CD4-positive, CD25-positive, alpha-beta regulatory T cell (primary cell): ENCODE data around the gene PIEZO2. TPM values are rescaled to one million over a fixed set of nuclear protein-coding genes. Genes with fewer than 3 reads are reported as not detected.
A peak's percentile ranks its signal among the peaks of the same experiment; 100 is the strongest.

ENCODE experiments used
- ATAC-seq, 2 donors: fragments of 150-1000 bp; cut with Tn5 transposase; one replicate each; pipeline ENCODE4 v1.10.0; 2021; ENCODE audit warnings: low read depth in 2 of 2, moderate number of reproducible peaks in 2 of 2, moderate library complexity in 1 of 2
- DNase-seq, 3 donors: peaks; one replicate each; pipeline versions ENCODE4 v3.0.0 to v3.0.0-alpha.2; 2012 to 2022; ENCODE audit warnings: mixed read lengths in 1 of 3
- H3K27ac ChIP-seq: one replicate; pipeline ENCODE4 v1.7.0; 2013; ENCODE audit warnings: mild to moderate bottlenecking, low read length; ENCODE audit not compliant: insufficient read depth, poor library complexity, severe bottlenecking
- H3K27me3 ChIP-seq: one replicate; pipeline ENCODE4 v1.7.0; 2013; ENCODE audit warnings: low read length; ENCODE audit not compliant: control insufficient read depth, insufficient read depth
- H3K36me3 ChIP-seq: one replicate; pipeline ENCODE4 v1.7.0; 2013; ENCODE audit warnings: mild to moderate bottlenecking, low read length, moderate library complexity; ENCODE audit not compliant: control insufficient read depth, insufficient read depth
- H3K4me1 ChIP-seq: 2 replicates; pipeline ENCODE4 v1.7.0; 2013; ENCODE audit warnings: mild to moderate bottlenecking, low read length; ENCODE audit not compliant: insufficient read depth, control insufficient read depth, poor library complexity, severe bottlenecking
- H3K4me3 ChIP-seq: one replicate; pipeline ENCODE4 v1.7.0; 2013; ENCODE audit warnings: low read depth, mild to moderate bottlenecking, low read length, moderate library complexity
- H3K9me3 ChIP-seq, 2 experiments: 1 replicate in 1 of 2; 2 replicates in 1 of 2; pipeline ENCODE4 v1.7.0; 2013; ENCODE audit warnings: low read length in 2 of 2, mild to moderate bottlenecking in 1 of 2, moderate library complexity in 1 of 2; ENCODE audit not compliant: control insufficient read depth in 2 of 2
- H3K27ac Mint-ChIP-seq, 3 donors: one replicate each; pipeline ENCODE4 v1.8.0; 2020 to 2022; ENCODE audit warnings: mild to moderate bottlenecking in 3 of 3, mixed read lengths in 3 of 3, moderate library complexity in 2 of 3
- H3K27me3 Mint-ChIP-seq: one replicate; pipeline ENCODE4 v1.8.0; 2022; ENCODE audit warnings: mild to moderate bottlenecking, mixed read lengths
- H3K36me3 Mint-ChIP-seq: one replicate; pipeline ENCODE4 v1.8.0; 2020; ENCODE audit warnings: mixed read lengths
- H3K4me1 Mint-ChIP-seq, 4 donors: one replicate each; pipeline ENCODE4 v1.8.0; 2020 to 2022; ENCODE audit warnings: mixed read lengths in 4 of 4, mild to moderate bottlenecking in 1 of 4
- H3K4me3 Mint-ChIP-seq, 4 donors: one replicate each; pipeline ENCODE4 v1.8.0; 2020 to 2022; ENCODE audit warnings: mild to moderate bottlenecking in 4 of 4, mixed read lengths in 4 of 4, moderate library complexity in 3 of 4
- H3K9me3 Mint-ChIP-seq, 7 donors: one replicate each; pipeline ENCODE4 v1.8.0; 2020 to 2022; ENCODE audit warnings: mixed read lengths in 7 of 7, mild to moderate bottlenecking in 3 of 7, moderate library complexity in 2 of 7
- polyA plus RNA-seq, 4 donors: library from polyadenylated mRNA; unstranded; fragments of 300-500 nt; fragmentation: Illumina TruSeq; gene quantifications; one replicate each; pipeline ENCODE4 v1.2.3, GENCODE V29; 2021
- total RNA-seq: library from RNA; stranded (reverse); gene quantifications from one replicate; pipeline ENCODE4 v1.2.3, GENCODE V29; 2022

The PIEZO2 gene
- total and polyA plus RNA-seq, 5 donors from 2014 or later = not detected

- Histone ChIP-seq H3K9me3 (no peaks in the 10 kb centered on the region), H3K27ac (no peak overlapping the region), H3K4me3 (no peak overlapping the region), H3K36me3 (no peaks in the 10 kb centered on the region), H3K4me1 (no peaks in the 10 kb centered on the region), H3K27me3 (peaks cover 2% of the 10 kb centered on the region)
- Mint-ChIP-seq H3K4me1 (no peaks in the 10 kb centered on the region), H3K36me3 (no peaks in the 10 kb centered on the region), H3K9me3 (no peaks in the 10 kb centered on the region), H3K4me3 (no peak overlapping the region), H3K27me3 (peaks cover 5% of the 10 kb centered on the region), H3K27ac (no peak overlapping the region)
- DNase-seq = no peak
- ATAC-seq = no peak
Observed at GRCh38 chr18:11034884-11035283, 114.5 kb downstream of the PIEZO2 start.

- ATAC-seq (no peak), DNase-seq (no peak)
- Mint-ChIP-seq H3K4me3 (no peak overlapping the region), H3K36me3 (no peaks in the 10 kb centered on the region), H3K9me3 (no peaks in the 10 kb centered on the region), H3K27ac (no peak overlapping the region), H3K4me1 (no peaks in the 10 kb centered on the region), H3K27me3 (peaks cover 1% of the 10 kb centered on the region)
- H3K4me3 ChIP-seq = no peak overlapping the region
- H3K4me1 ChIP-seq = no peaks in the 10 kb centered on the region
- no peaks in the 10 kb centered on the region for H3K9me3 ChIP-seq
- H3K27me3 ChIP-seq = no peaks in the 10 kb centered on the region
- no peaks in the 10 kb centered on the region for H3K36me3 ChIP-seq
- H3K27ac ChIP-seq = no peak overlapping the region
Observed at GRCh38 chr18:11033503-11033902, 115.9 kb downstream of the PIEZO2 start.

- H3K36me3 ChIP-seq = no peaks in the 10 kb centered on the region
- ATAC-seq (no peak), DNase-seq (no peak)
- Mint-ChIP-seq H3K36me3 (no peaks in the 10 kb centered on the region), H3K27ac (no peak overlapping the region), H3K4me3 (no peak overlapping the region), H3K9me3 (no peaks in the 10 kb centered on the region), H3K4me1 (no peaks in the 10 kb centered on the region), H3K27me3 (no peaks in the 10 kb centered on the region)
- no peaks in the 10 kb centered on the region for H3K27me3 ChIP-seq
- no peaks in the 10 kb centered on the region for H3K4me1 ChIP-seq
- no peak overlapping the region for H3K27ac ChIP-seq
- H3K4me3 ChIP-seq = no peak overlapping the region
- no peaks in the 10 kb centered on the region for H3K9me3 ChIP-seq
Observed at GRCh38 chr18:11031966-11032365, 117.4 kb downstream of the PIEZO2 start.

- no peaks in the 10 kb centered on the region for H3K36me3 Mint-ChIP-seq
Observed at GRCh38 chr18:11029021-11029420, 120.3 kb downstream of the PIEZO2 start.

GRCh38 chr18:11027862-11028261, 121.5 kb downstream of the PIEZO2 start:
- Mint-ChIP-seq H3K9me3 (peaks cover 0 to 2% (median 0%) of the 10 kb centered on the region in 7 donors), H3K27ac (no peak overlapping the region), H3K27me3 (no peaks in the 10 kb centered on the region), H3K4me3 (no peak overlapping the region), H3K4me1 (no peaks in the 10 kb centered on the region), H3K36me3 (no peaks in the 10 kb centered on the region)
- ATAC-seq (no peak), DNase-seq (peak in 1 of 3 donors; percentile 7)
- H3K27me3 ChIP-seq = no peaks in the 10 kb centered on the region
- no peaks in the 10 kb centered on the region for H3K9me3 ChIP-seq
- no peaks in the 10 kb centered on the region for H3K4me1 ChIP-seq
- H3K4me3 ChIP-seq = no peak overlapping the region
- H3K36me3 ChIP-seq = no peaks in the 10 kb centered on the region
- no peak overlapping the region for H3K27ac ChIP-seq

More at GRCh38 chr18:11029021-11029420, 120.3 kb downstream of the PIEZO2 start:
- Mint-ChIP-seq H3K4me3 (no peak overlapping the region), H3K4me1 (no peaks in the 10 kb centered on the region), H3K9me3 (peaks cover 0 to 2% (median 0%) of the 10 kb centered on the region in 7 donors), H3K27ac (no peak overlapping the region), H3K27me3 (no peaks in the 10 kb centered on the region)
- H3K27me3 ChIP-seq = no peaks in the 10 kb centered on the region
- no peak overlapping the region for H3K4me3 ChIP-seq
- H3K4me1 ChIP-seq = no peaks in the 10 kb centered on the region
- H3K36me3 ChIP-seq = no peaks in the 10 kb centered on the region
- no peaks in the 10 kb centered on the region for H3K9me3 ChIP-seq
- no peak overlapping the region for H3K27ac ChIP-seq
- DNase-seq = no peak
- ATAC-seq = no peak

GRCh38 chr18:11025671-11026070, 123.7 kb downstream of the PIEZO2 start:
- H3K27me3 ChIP-seq = no peaks in the 10 kb centered on the region
- no peak for ATAC-seq
- no peaks in the 10 kb centered on the region for H3K9me3 ChIP-seq
- DNase-seq = no peak
- H3K4me1 ChIP-seq = no peaks in the 10 kb centered on the region
- Mint-ChIP-seq H3K27me3 (no peaks in the 10 kb centered on the region), H3K4me1 (no peaks in the 10 kb centered on the region), H3K36me3 (no peaks in the 10 kb centered on the region), H3K9me3 (peaks cover 0 to 2% (median 0%) of the 10 kb centered on the region in 7 donors), H3K4me3 (no peak overlapping the region), H3K27ac (no peak overlapping the region)
- no peaks in the 10 kb centered on the region for H3K36me3 ChIP-seq
- H3K27ac ChIP-seq = no peak overlapping the region
- H3K4me3 ChIP-seq = no peak overlapping the region

GRCh38 chr18:11024928-11025669, 124.3 kb downstream of the PIEZO2 start:
- Mint-ChIP-seq H3K9me3 (peaks cover 0 to 2% (median 0%) of the 10 kb centered on the region in 7 donors), H3K27me3 (no peaks in the 10 kb centered on the region), H3K4me1 (no peaks in the 10 kb centered on the region), H3K27ac (no peak overlapping the region), H3K36me3 (no peaks in the 10 kb centered on the region), H3K4me3 (no peak overlapping the region)
- ATAC-seq = no peak
- Histone ChIP-seq H3K9me3 (no peaks in the 10 kb centered on the region), H3K4me3 (no peak overlapping the region), H3K4me1 (no peaks in the 10 kb centered on the region), H3K36me3 (no peaks in the 10 kb centered on the region), H3K27ac (no peak overlapping the region), H3K27me3 (no peaks in the 10 kb centered on the region)
- DNase-seq = no peak

- no peaks in the 10 kb centered on the region for H3K4me1 Mint-ChIP-seq
- H3K4me3 Mint-ChIP-seq = no peak overlapping the region
- no peak overlapping the region for H3K4me3 ChIP-seq
- ATAC-seq (no peak), DNase-seq (no peak)
- no peaks in the 10 kb centered on the region for H3K36me3 ChIP-seq
- no peaks in the 10 kb centered on the region for H3K27me3 ChIP-seq
- no peaks in the 10 kb centered on the region for H3K4me1 ChIP-seq
- no peaks in the 10 kb centered on the region for H3K36me3 Mint-ChIP-seq
- H3K27me3 Mint-ChIP-seq = no peaks in the 10 kb centered on the region
- no peak overlapping the region for H3K27ac Mint-ChIP-seq
- no peak overlapping the region for H3K27ac ChIP-seq
- peaks cover 0 to 3% (median 0%) of the 10 kb centered on the region in 7 donors for H3K9me3 Mint-ChIP-seq
- no peaks in the 10 kb centered on the region for H3K9me3 ChIP-seq
Observed at GRCh38 chr18:11021477-11021876, 127.9 kb downstream of the PIEZO2 start.
